ENCODE results near the gene PRDX2.

GRCh38 chr19:12840091-12841079 lies 38.8 kb upstream of the PRDX2 start:
- TF ChIP-seq CTCF (IDR thresholded peaks at IDR 0.05; ENCODE audit: poor library complexity, severe bottlenecking) (no peak), TAF1 (IDR thresholded peaks at IDR 0.05; ENCODE audit: low read depth) (no peak)
